ENCODE measurements around the gene IFNGR2.
"Not testable (repeated sequence)": the region's sequence is repeated elsewhere in the genome, so short reads cannot be mapped to it uniquely, and the experiment has no call there.

IFNGR2 gene

GRCh38 chr21:33402001-33402979 is 923 bp upstream of the IFNGR2 start:
- DNase-seq (ENCODE audit: low read depth): no peak

- no peak for DNase-seq (ENCODE audit: low read depth)
Observed at GRCh38 chr21:33403786-33404585, 773 bp downstream of the IFNGR2 start.

GRCh38 chr21:33406493-33406892 is 3.3 kb downstream of the IFNGR2 start:
- no peak for DNase-seq (ENCODE audit: low read depth)

GRCh38 chr21:33411949-33412430 is 8.8 kb downstream of the IFNGR2 start:
- no peak for DNase-seq (ENCODE audit: low read depth)

- DNase-seq (ENCODE audit: low read depth): not testable (repeated sequence)
Observed at GRCh38 chr21:33412439-33412831, 9.2 kb downstream of the IFNGR2 start.

- no peak for DNase-seq (ENCODE audit: low read depth)
Observed at GRCh38 chr21:33412832-33413519, 9.8 kb downstream of the IFNGR2 start.

- no peak for DNase-seq (ENCODE audit: low read depth)
Observed at GRCh38 chr21:33414068-33414467, 10.9 kb downstream of the IFNGR2 start.

GRCh38 chr21:33414926-33415325 is 11.7 kb downstream of the IFNGR2 start:
- DNase-seq (ENCODE audit: low read depth): no peak

- DNase-seq (ENCODE audit: low read depth): no peak
Observed at GRCh38 chr21:33418691-33419090, 15.5 kb downstream of the IFNGR2 start.

- peak; percentile 80 for DNase-seq (ENCODE audit: low read depth)
Observed at GRCh38 chr21:33419538-33420123, 16.4 kb downstream of the IFNGR2 start.

- no peak for DNase-seq (ENCODE audit: low read depth)
Observed at GRCh38 chr21:33421713-33422393, 18.6 kb downstream of the IFNGR2 start.

GRCh38 chr21:33424214-33424613 is 21.0 kb downstream of the IFNGR2 start:
- DNase-seq (ENCODE audit: low read depth): no peak

GRCh38 chr21:33425825-33426224 is 22.6 kb downstream of the IFNGR2 start:
- DNase-seq (ENCODE audit: low read depth): no peak

- DNase-seq (ENCODE audit: low read depth): no peak
Observed at GRCh38 chr21:33427051-33427450, 23.8 kb downstream of the IFNGR2 start.

GRCh38 chr21:33428669-33429068 is 25.5 kb downstream of the IFNGR2 start:
- no peak for DNase-seq (ENCODE audit: low read depth)

- DNase-seq (ENCODE audit: low read depth): no peak
Observed at GRCh38 chr21:33430858-33431257, 27.6 kb downstream of the IFNGR2 start.

- DNase-seq (ENCODE audit: low read depth): no peak
Observed at GRCh38 chr21:33432496-33432895, 29.3 kb downstream of the IFNGR2 start.

- DNase-seq (ENCODE audit: low read depth): no peak
Observed at GRCh38 chr21:33433001-33433400, 29.8 kb downstream of the IFNGR2 start.

- DNase-seq (ENCODE audit: low read depth): no peak
Observed at GRCh38 chr21:33433425-33434114, 30.4 kb downstream of the IFNGR2 start.

- DNase-seq (ENCODE audit: low read depth): peak; percentile 94
Observed at GRCh38 chr21:33434770-33435360, 31.7 kb downstream of the IFNGR2 start.

All from stromal cell of bone marrow (primary cell).